HepG2 (cell line): ENCODE results near the gene LSM12. TPM values are rescaled to one million over a fixed set of nuclear protein-coding genes. Genes with fewer than 3 reads are reported as not detected.

Experiments
- CEBPG ChIP-seq: IDR thresholded peaks from 2 replicates; pipeline ENCODE4 v1.6.1; 2016
- DR1 ChIP-seq: sonication (generic); formaldehyde crosslinking; IDR thresholded peaks from 2 replicates; pipeline ENCODE4 v1.8.0; 2021; ENCODE audit warnings: mild to moderate bottlenecking, missing genetic modification reagents, inconsistent platforms
- MED1 ChIP-seq: sonication (generic); formaldehyde crosslinking; IDR thresholded peaks from 2 replicates; pipeline ENCODE4 v1.4.0; 2020; ENCODE audit warnings: missing genetic modification reagents
- MXI1 ChIP-seq: IDR thresholded peaks from 3 replicates; pipeline ENCODE4 v1.6.1; 2012; ENCODE audit warnings: low read depth, low read length, inconsistent platforms, borderline replicate concordance
- NR2C2 ChIP-seq: sonication (generic); formaldehyde crosslinking; IDR thresholded peaks from 2 replicates; pipeline ENCODE4 v1.4.0; 2020; ENCODE audit warnings: missing genetic modification reagents, mild to moderate bottlenecking, moderate library complexity, borderline replicate concordance
- PHF8 ChIP-seq: sonication (generic); formaldehyde crosslinking; IDR thresholded peaks from 2 replicates; pipeline ENCODE4 v1.5.0; 2020; ENCODE audit warnings: missing genetic modification reagents
- RAD21 ChIP-seq: fragments of 450-650 bp; formaldehyde crosslinking; IDR thresholded peaks from 2 replicates; pipeline ENCODE4 v1.5.0; 2020; ENCODE audit warnings: mild to moderate bottlenecking
- RBM22 ChIP-seq: fragments of 200-400 bp; formaldehyde crosslinking; optimal IDR thresholded peaks from 2 replicates; pipeline ENCODE3; 2017; ENCODE audit warnings: mild to moderate bottlenecking, low read length, moderate library complexity
- RXRA ChIP-seq: sonication (generic); formaldehyde crosslinking; IDR thresholded peaks from 2 replicates; pipeline ENCODE4 v1.5.1; 2020; ENCODE audit warnings: missing genetic modification reagents
- ZNF180 ChIP-seq: sonication (generic); formaldehyde crosslinking; IDR thresholded peaks from 2 replicates; pipeline ENCODE4 v1.4.0; 2020; ENCODE audit warnings: low read depth, missing genetic modification reagents, borderline replicate concordance
- ZNF230 ChIP-seq: sonication (generic); formaldehyde crosslinking; IDR thresholded peaks from 2 replicates; pipeline ENCODE4 v1.4.0; 2020; ENCODE audit warnings: mild to moderate bottlenecking, missing genetic modification reagents
- ZNF335 ChIP-seq: sonication (generic); formaldehyde crosslinking; IDR thresholded peaks from 2 replicates; pipeline ENCODE4 v1.4.0; 2020; ENCODE audit warnings: missing genetic modification reagents
- ZNF496 ChIP-seq: sonication (generic); formaldehyde crosslinking; IDR thresholded peaks from 2 replicates; pipeline ENCODE4 v1.8.1; 2023; ENCODE audit warnings: mild to moderate bottlenecking, moderate library complexity, missing genetic modification reagents; ENCODE audit not compliant: insufficient replicate concordance
- ZNF577 ChIP-seq: sonication (generic); formaldehyde crosslinking; IDR thresholded peaks from 2 replicates; pipeline ENCODE4 v1.4.0; 2020; ENCODE audit warnings: mild to moderate bottlenecking, low read depth, missing genetic modification reagents, borderline replicate concordance
- polyA plus RNA-seq, 8 experiments: library from polyadenylated mRNA; depleted of rRNA in 3 of 8; stranded (reverse) in 7 of 8; unstranded in 1 of 8; fragments of >200 nt; fragmentation: Illumina TruSeq in 4 of 8; extraction: Trizol in 4 of 8; gene quantifications; 2 replicates each; pipeline versions ENCODE4 v1.2.1 to v1.2.3, GENCODE V29; 2011 to 2016; ENCODE audit warnings: low read depth in 4 of 8, missing spikeins in 1 of 8, mixed read lengths in 1 of 8; ENCODE audit not compliant: insufficient read depth in 1 of 8
- total RNA-seq, 5 experiments: library from RNA; depleted of rRNA; stranded (reverse); fragments of >200 nt; fragmentation: Illumina TruSeq; extraction: Trizol; gene quantifications; 2 replicates each; pipeline ENCODE4 v1.2.3, GENCODE V29; 2016; ENCODE audit warnings: low read depth in 1 of 5
- TF ChIP-seq, protein P1 (sequence below): sonication (generic); formaldehyde crosslinking; IDR thresholded peaks from 2 replicates; pipeline ENCODE4 v1.8.0; 2022; ENCODE audit warnings: missing genetic modification reagents, mild to moderate bottlenecking, inconsistent platforms, borderline replicate concordance
- TF ChIP-seq, protein P2 (sequence below): IDR thresholded peaks from 2 replicates; pipeline ENCODE4 v1.6.1; 2016; ENCODE audit warnings: missing biosample characterization, missing genetic modification reagents, low read depth
- TF ChIP-seq, protein P3 (sequence below): IDR thresholded peaks from 2 replicates; pipeline ENCODE4 v1.6.1; 2016; ENCODE audit warnings: mild to moderate bottlenecking, missing biosample characterization, missing genetic modification reagents
- TF ChIP-seq, protein P4 (sequence below), 2 experiments: sonication (generic) in 1 of 2; formaldehyde crosslinking in 1 of 2; IDR thresholded peaks; 2 replicates each; pipeline versions ENCODE4 v1.5.1 to v1.6.1; 2011 to 2020; ENCODE audit warnings: borderline replicate concordance in 1 of 2, low read depth in 1 of 2, low read length in 1 of 2, mild to moderate bottlenecking in 1 of 2, missing genetic modification reagents in 1 of 2, moderate library complexity in 1 of 2
- TF ChIP-seq, protein P5 (sequence below): IDR thresholded peaks from 2 replicates; pipeline ENCODE4 v1.6.1; 2016; ENCODE audit warnings: low read depth
- TF ChIP-seq, protein P6 (sequence below): sonication (generic); formaldehyde crosslinking; IDR thresholded peaks from 2 replicates; pipeline ENCODE4 v1.4.0; 2020; ENCODE audit warnings: mild to moderate bottlenecking, missing genetic modification reagents
- TF ChIP-seq, protein P7 (sequence below): sonication (generic); formaldehyde crosslinking; IDR thresholded peaks from 2 replicates; pipeline ENCODE4 v1.8.1; 2023; ENCODE audit warnings: mild to moderate bottlenecking, missing genetic modification reagents, borderline replicate concordance

Gene LSM12
- total and polyA plus RNA-seq, 2 of the 13 experiments (the other 11 are each of a cell fraction or from before 2014, with no cell fraction given) = 52.8 to 55.7 TPM

DNA sequence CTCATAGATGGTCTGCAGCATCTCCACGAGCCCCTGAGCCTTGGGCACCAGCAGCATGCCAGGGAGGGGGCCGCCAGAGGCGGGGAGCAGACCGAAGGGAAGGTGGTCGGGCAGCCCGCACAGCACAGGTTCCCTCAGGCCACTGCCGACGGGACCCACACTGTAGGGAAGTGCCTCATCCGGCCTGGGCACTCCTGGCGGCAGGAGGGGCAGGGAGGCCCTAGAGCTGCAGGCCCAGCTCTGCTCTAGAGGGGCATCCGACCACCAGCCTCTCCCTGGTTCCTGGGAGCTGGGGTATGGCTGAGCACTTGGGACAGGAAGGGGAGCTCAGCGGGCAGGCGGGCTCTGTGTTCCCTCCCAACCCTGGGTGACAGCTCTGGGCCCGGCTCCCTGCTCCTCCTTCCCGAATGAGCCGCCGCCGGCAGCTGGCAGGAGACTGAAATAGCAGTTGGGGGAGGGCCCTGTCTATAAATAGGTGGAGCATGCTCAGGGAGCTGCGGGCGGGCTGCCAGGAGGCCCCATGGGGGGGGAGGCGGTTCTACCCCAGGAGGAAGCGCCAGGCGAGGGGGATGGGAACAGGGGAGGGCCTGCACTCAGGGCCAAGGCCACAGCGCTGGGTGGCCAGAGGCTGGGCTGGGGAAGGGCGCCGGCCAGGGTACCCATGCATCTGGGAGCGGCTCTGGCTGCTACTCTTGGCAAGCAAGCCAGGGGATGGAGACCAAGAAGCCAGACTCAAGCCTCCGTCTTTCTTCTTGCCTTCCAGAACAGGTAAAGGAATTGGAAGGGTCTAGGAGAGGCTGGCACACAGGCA, 44.6 kb upstream of the LSM12 start (continued):
- TF ChIP-seq ZNF335 (CRISPR knock-in tag) (peak; percentile 73), RAD21 (CRISPR knock-in tag) (peak; percentile 78), RBM22 (peak; percentile 79), CEBPG (0 out of 2 replicates have a peak, but pooled peaks have one; percentile 56), ZNF180 (CRISPR knock-in tag) (no peak), MXI1 (peak; percentile 92; the same call in 2 of the 3 replicates), RXRA (CRISPR knock-in tag) (peak; percentile 98), NR2C2 (CRISPR knock-in tag) (peak; percentile 87), ZNF496 (CRISPR knock-in tag) (no peak), ZNF230 (CRISPR knock-in tag) (peak; percentile 95), PHF8 (CRISPR knock-in tag) (peak; percentile 73), MED1 (CRISPR knock-in tag) (peak; percentile 96), ZNF577 (CRISPR knock-in tag) (0 out of 2 replicates have a peak, but pooled peaks have one; percentile 39), DR1 (CRISPR knock-in tag) (peak; percentile 99)
- TF ChIP-seq, protein P1, sequence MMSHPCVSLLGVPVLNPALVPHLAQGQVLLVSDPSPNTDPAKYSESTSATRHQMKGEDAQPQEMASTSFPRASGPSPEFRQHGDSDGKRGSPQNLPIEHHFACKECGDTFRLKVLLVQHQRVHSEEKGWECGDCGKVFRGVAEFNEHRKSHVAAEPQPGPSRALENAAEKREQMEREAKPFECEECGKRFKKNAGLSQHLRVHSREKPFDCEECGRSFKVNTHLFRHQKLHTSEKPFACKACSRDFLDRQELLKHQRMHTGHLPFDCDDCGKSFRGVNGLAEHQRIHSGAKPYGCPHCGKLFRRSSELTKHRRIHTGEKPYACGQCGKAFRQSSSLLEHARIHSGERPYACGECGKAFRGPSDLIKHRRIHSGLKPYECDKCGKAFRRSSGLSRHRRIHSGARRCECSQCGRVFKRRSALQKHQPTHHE = peak; percentile 95
- TF ChIP-seq, protein P2, sequence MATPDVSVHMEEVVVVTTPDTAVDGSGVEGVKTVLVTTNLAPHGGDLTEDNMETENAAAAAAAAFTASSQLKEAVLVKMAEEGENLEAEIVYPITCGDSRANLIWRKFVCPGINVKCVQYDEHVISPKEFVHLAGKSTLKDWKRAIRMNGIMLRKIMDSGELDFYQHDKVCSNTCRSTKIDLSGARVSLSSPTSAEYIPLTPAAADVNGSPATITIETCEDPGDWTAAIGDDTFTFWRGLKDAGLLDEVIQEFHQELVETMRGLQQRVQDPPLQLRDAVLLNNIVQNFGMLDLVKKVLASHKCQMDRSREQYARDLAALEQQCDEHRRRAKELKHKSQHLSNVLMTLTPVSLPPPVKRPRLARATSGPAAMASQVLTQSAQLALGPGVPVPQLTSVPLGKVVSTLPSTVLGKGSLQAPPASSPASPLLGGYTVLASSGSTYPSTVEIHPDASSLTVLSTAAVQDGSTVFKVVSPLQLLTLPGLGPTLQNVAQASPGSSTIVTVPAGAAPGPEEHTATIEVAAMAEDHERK (CRISPR knock-in tag) = 0 out of 2 replicates have a peak, but pooled peaks have one; percentile 37
- TF ChIP-seq, protein P3, sequence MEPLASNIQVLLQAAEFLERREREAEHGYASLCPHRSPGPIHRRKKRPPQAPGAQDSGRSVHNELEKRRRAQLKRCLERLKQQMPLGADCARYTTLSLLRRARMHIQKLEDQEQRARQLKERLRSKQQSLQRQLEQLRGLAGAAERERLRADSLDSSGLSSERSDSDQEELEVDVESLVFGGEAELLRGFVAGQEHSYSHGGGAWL (CRISPR knock-in tag) = peak; percentile 82; the same call in 1 of the 2 replicates
- TF ChIP-seq, protein P4, sequence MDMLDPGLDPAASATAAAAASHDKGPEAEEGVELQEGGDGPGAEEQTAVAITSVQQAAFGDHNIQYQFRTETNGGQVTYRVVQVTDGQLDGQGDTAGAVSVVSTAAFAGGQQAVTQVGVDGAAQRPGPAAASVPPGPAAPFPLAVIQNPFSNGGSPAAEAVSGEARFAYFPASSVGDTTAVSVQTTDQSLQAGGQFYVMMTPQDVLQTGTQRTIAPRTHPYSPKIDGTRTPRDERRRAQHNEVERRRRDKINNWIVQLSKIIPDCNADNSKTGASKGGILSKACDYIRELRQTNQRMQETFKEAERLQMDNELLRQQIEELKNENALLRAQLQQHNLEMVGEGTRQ (IDR thresholded peaks at IDR 0.05; ENCODE audit: low read depth, low read length) = no peak
- TF ChIP-seq, protein P4 (CRISPR knock-in tag; IDR thresholded peaks at IDR 0.05; ENCODE audit: borderline replicate concordance) = peak; percentile 57; the same call in 1 of the 2 replicates
- TF ChIP-seq, protein P5, sequence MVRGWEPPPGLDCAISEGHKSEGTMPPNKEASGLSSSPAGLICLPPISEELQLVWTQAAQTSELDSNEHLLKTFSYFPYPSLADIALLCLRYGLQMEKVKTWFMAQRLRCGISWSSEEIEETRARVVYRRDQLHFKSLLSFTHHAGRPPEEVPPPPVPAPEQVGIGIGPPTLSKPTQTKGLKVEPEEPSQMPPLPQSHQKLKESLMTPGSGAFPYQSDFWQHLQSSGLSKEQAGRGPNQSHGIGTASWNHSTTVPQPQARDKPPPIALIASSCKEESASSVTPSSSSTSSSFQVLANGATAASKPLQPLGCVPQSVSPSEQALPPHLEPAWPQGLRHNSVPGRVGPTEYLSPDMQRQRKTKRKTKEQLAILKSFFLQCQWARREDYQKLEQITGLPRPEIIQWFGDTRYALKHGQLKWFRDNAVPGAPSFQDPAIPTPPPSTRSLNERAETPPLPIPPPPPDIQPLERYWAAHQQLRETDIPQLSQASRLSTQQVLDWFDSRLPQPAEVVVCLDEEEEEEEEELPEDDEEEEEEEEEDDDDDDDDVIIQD (CRISPR knock-in tag) = peak; percentile 84
- TF ChIP-seq, protein P6, sequence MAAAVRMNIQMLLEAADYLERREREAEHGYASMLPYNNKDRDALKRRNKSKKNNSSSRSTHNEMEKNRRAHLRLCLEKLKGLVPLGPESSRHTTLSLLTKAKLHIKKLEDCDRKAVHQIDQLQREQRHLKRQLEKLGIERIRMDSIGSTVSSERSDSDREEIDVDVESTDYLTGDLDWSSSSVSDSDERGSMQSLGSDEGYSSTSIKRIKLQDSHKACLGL = peak; percentile 81
- TF ChIP-seq, protein P7, sequence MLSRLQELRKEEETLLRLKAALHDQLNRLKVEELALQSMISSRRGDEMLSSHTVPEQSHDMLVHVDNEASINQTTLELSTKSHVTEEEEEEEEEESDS (CRISPR knock-in tag) = peak; percentile 81; the same call in 1 of the 2 replicates
